ENCODE results near the gene PRKCH. TPM values are rescaled to one million over a fixed set of nuclear protein-coding genes. Genes with fewer than 3 reads are reported as not detected.

The PRKCH gene
- total and polyA plus RNA-seq, 12 donors, result 8.3 to 25.1 (median 17.7) TPM

GRCh38 chr14:61380984-61381383 lies 59.6 kb downstream of the PRKCH start:
- Histone ChIP-seq H3K36me3 (no peaks in the 10 kb centered on the region), H3K9me3 (peaks cover 0 to 11% (median 0%) of the 10 kb centered on the region in 11 donors), H3K4me1 (peaks cover 3 to 48% (median 19%) of the 10 kb centered on the region in 9 donors), H3K27ac (no peak overlapping the region), H3K4me3 (no peak overlapping the region), H3K27me3 (no peaks in the 10 kb centered on the region)
- intact Hi-C loops (cut with DNase I), result no loop called here
- 88 to 89% methylated on average over 3 of the region's 3 CpGs for WGBS, 2 donors
- no peak for TF ChIP-seq CTCF (IDR thresholded peaks at IDR 0.05)
- no peak for ATAC-seq
- no peak for DNase-seq

- intact Hi-C loops (cut with DNase I), result no loop called here
- Histone ChIP-seq H3K27ac (peak overlapping the region in 1 of 10 donors; percentile 47), H3K36me3 (no peaks in the 10 kb centered on the region), H3K4me1 (peaks cover 3 to 54% (median 24%) of the 10 kb centered on the region in 9 donors), H3K9me3 (peaks cover 0 to 6% (median 0%) of the 10 kb centered on the region in 11 donors), H3K27me3 (no peaks in the 10 kb centered on the region), H3K4me3 (no peak overlapping the region)
- no peak for TF ChIP-seq CTCF (IDR thresholded peaks at IDR 0.05)
- DNase-seq, result no peak
- 88 to 90% methylated on average over 9 of the region's 9 CpGs for WGBS, 2 donors
- ATAC-seq, result no peak
Observed at GRCh38 chr14:61381553-61381952, 60.2 kb downstream of the PRKCH start.

DNA sequence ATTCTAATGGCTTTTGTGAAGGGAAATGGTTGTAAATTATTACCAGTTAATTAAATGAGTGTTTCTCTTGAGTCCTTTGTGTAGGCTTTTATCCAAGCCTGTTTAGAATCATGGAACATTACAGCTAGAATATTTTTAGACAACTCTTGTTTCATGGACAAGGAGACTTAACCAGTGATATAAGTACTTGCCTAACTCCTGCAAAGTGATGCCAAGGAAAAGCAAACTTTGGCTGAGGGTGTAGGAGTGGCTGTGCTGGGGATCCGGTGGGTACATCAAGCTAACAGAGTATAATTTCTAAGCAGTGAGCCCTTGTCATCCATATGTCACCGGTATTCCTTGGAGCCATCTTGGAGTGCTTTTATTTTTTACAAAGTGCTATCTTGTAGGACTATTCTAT lies 61.5 kb downstream of the PRKCH start:
- no peaks in the 10 kb centered on the region for H3K9me3 ChIP-seq
- no peak overlapping the region for H3K4me3 ChIP-seq
- H3K27ac ChIP-seq, result peak overlapping the region in 1 of 10 donors; percentile 24
- H3K27me3 ChIP-seq, result no peaks in the 10 kb centered on the region
- TF ChIP-seq CTCF (IDR thresholded peaks at IDR 0.05), result no peak
- H3K4me1 ChIP-seq, result peaks cover 7 to 67% (median 33%) of the 10 kb centered on the region in 9 donors
- no peaks in the 10 kb centered on the region for H3K36me3 ChIP-seq
- ATAC-seq (no peak), DNase-seq (no peak)
- intact Hi-C loops (cut with DNase I), result no loop called here
- WGBS, 2 donors, result 83 to 89% methylated on average over 2 of the region's 2 CpGs

- ATAC-seq (peak in 1 of 8 donors; percentile 7), DNase-seq (no peak)
- no peak overlapping the region for H3K4me3 ChIP-seq
- no peak for TF ChIP-seq CTCF (IDR thresholded peaks at IDR 0.05)
- intact Hi-C loops (cut with DNase I), result no loop called here
- H3K4me1 ChIP-seq, result peaks cover 7 to 86% (median 49%) of the 10 kb centered on the region in 9 donors
- no peaks in the 10 kb centered on the region for H3K36me3 ChIP-seq
- H3K9me3 ChIP-seq, result no peaks in the 10 kb centered on the region
- peak overlapping the region in 3 of 10 donors; percentile 23 to 80 (median 61) for H3K27ac ChIP-seq
- H3K27me3 ChIP-seq, result no peaks in the 10 kb centered on the region
- 73% methylated on average over 6 of the region's 6 CpGs for WGBS, 2 donors
Observed at GRCh38 chr14:61385002-61385685, 63.8 kb downstream of the PRKCH start.

Measured in heart right ventricle (tissue), 16 donors.